ENCODE measurements around the gene C9orf72. TPM values are rescaled to one million over a fixed set of nuclear protein-coding genes. Genes with fewer than 3 reads are reported as not detected.

C9orf72 gene
- total RNA-seq, 1 experiment from 2014 or later = 4.9 TPM

DNA sequence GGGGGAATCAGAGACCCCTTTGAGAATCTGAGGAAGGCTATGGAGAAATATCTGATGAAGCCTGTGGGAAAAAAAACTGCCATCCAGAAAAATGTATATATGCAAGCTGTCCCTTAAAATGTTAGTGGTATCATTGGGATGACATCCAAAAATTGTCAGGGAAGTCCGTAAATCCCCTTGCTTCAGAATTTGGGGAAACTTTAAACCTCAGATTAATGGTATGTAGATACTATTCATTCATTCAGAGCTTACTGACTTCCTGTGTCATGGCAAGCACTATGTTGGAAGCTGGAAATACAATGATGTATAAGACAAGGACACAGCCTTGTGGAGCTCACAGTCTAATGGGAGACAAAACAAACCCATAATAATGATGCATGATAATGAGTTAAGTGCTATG, 32.8 kb downstream of the C9orf72 start:
- TF ChIP-seq, protein P1, sequence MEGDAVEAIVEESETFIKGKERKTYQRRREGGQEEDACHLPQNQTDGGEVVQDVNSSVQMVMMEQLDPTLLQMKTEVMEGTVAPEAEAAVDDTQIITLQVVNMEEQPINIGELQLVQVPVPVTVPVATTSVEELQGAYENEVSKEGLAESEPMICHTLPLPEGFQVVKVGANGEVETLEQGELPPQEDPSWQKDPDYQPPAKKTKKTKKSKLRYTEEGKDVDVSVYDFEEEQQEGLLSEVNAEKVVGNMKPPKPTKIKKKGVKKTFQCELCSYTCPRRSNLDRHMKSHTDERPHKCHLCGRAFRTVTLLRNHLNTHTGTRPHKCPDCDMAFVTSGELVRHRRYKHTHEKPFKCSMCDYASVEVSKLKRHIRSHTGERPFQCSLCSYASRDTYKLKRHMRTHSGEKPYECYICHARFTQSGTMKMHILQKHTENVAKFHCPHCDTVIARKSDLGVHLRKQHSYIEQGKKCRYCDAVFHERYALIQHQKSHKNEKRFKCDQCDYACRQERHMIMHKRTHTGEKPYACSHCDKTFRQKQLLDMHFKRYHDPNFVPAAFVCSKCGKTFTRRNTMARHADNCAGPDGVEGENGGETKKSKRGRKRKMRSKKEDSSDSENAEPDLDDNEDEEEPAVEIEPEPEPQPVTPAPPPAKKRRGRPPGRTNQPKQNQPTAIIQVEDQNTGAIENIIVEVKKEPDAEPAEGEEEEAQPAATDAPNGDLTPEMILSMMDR (conservative IDR thresholded peaks at IDR 0.05) = no peak
- TF ChIP-seq EZH2 (IDR thresholded peaks at IDR 0.05; ENCODE audit: low read depth) = no peak
- no peaks in the 10 kb centered on the region for H3K36me3 ChIP-seq (ENCODE audit: low read depth)
- intact Hi-C loops (cut with micrococcal nuclease; ENCODE audit: unreplicated experiment) = no loop called here
- CTCF ChIA-PET = no interaction called here
- no peak overlapping the region; the same call in 1 of the 2 replicates for H3K4me3 ChIP-seq
- no peaks in the 10 kb centered on the region for H3K9me2 ChIP-seq (ENCODE audit: insufficient read depth)
- no peaks in the 10 kb centered on the region for H3K27me3 ChIP-seq (ENCODE audit: insufficient read depth, low read depth)
- no peak for DNase-seq
- BruUV-seq (replicated peaks) = no TSS peak
- H3K27ac ChIP-seq = peak overlapping the region; percentile 71
- H2AFZ ChIP-seq = no peak overlapping the region
- no peaks in the 10 kb centered on the region for H4K20me1 ChIP-seq (ENCODE audit: insufficient read depth)
- H3K4me2 ChIP-seq = peak overlapping the region; percentile 70
- peaks cover 25% of the 10 kb centered on the region for H3K4me1 ChIP-seq (replicated peaks; ENCODE audit: insufficient read depth)
- peaks cover 13% of the 10 kb centered on the region for H3F3A ChIP-seq (ENCODE audit: insufficient read depth, low read depth)
- H3K79me2 ChIP-seq (ENCODE audit: low read depth) = no peaks in the 10 kb centered on the region
- no peaks in the 10 kb centered on the region for H3K9me3 ChIP-seq (ENCODE audit: insufficient read depth, low read depth)
- POLR2A ChIA-PET (ENCODE audit: unreplicated experiment) = no interaction called here

DNA sequence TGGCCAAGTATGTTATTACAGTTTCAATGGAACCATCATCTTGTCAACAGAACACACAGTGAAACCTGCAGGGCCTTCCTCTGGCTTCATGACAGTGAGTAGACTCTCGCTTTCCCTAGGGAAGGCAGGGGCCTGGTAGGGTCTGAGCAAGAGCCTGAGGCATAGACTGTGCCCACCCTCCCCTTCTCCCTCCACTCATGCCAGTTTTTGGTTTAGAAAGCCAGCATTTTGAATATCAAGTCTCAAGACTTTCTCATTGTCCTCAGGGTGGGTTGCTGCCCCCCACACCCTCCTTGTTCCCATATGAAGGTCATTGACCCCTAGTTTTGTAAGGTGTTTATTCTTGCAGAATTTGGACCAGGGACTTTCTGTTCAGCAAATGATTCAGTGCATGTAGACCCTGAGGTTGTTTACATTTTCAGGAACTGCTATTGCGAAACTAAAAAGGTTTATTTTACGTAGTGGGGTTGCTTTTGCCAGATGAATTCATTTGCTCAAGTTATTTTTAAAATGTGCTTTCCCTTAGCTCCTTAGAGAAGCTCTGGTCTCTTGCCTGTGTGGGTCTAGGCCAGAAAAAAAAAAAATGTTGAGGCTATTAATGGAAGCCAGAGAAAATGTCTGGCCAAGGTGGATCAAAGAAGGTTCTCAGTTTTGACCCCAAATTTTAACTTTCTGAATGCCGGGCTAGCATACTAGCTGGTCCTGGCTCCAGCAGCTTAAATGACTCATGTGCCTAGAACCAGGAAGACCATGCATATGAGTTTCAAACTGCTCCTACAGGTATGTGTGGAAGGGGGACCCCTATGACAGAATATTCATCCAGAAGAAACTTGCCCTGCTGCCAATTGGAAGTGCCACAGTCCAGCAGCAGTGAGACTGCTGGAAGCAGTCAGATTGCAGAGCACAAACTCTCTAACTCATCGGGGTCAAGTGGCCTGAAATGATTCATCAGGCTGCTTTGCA, 33.5 kb downstream of the C9orf72 start:
- 0 out of 2 replicates have a peak overlapping the region, but pooled peaks have one; percentile 67 for H2AFZ ChIP-seq
- no peak for TF ChIP-seq EZH2 (IDR thresholded peaks at IDR 0.05; ENCODE audit: low read depth)
- TF ChIP-seq, protein P1 (conservative IDR thresholded peaks at IDR 0.05) = no peak
- H3K4me1 ChIP-seq (replicated peaks; ENCODE audit: insufficient read depth) = peaks cover 28% of the 10 kb centered on the region
- H3K4me2 ChIP-seq = peak overlapping the region; percentile 70
- H3K79me2 ChIP-seq (ENCODE audit: low read depth) = no peaks in the 10 kb centered on the region
- DNase-seq = peak; percentile 9 to 69
- H3K27me3 ChIP-seq (ENCODE audit: insufficient read depth, low read depth) = no peaks in the 10 kb centered on the region
- CTCF ChIA-PET = interaction anchor here (0.6 kb wide), 1 partner anchor 9 kb away, joined by 3 read pairs; no protein-coding TSS in a partner anchor
- H3K27ac ChIP-seq = peak overlapping the region; percentile 71
- H3K4me3 ChIP-seq = peak overlapping the region; percentile 44; the same call in 1 of the 2 replicates
- no peaks in the 10 kb centered on the region for H4K20me1 ChIP-seq (ENCODE audit: insufficient read depth)
- H3K9me3 ChIP-seq (ENCODE audit: insufficient read depth, low read depth) = no peaks in the 10 kb centered on the region
- peaks cover 13% of the 10 kb centered on the region for H3F3A ChIP-seq (ENCODE audit: insufficient read depth, low read depth)
- POLR2A ChIA-PET (ENCODE audit: unreplicated experiment) = interaction anchor here (0.6 kb wide), 1 partner anchor 33 kb away, joined by 3 read pairs; no protein-coding TSS in a partner anchor
- BruUV-seq (replicated peaks) = no TSS peak
- intact Hi-C loops (cut with micrococcal nuclease; ENCODE audit: unreplicated experiment) = no loop called here
- no peaks in the 10 kb centered on the region for H3K36me3 ChIP-seq (ENCODE audit: low read depth)
- no peaks in the 10 kb centered on the region for H3K9me2 ChIP-seq (ENCODE audit: insufficient read depth)

DNA sequence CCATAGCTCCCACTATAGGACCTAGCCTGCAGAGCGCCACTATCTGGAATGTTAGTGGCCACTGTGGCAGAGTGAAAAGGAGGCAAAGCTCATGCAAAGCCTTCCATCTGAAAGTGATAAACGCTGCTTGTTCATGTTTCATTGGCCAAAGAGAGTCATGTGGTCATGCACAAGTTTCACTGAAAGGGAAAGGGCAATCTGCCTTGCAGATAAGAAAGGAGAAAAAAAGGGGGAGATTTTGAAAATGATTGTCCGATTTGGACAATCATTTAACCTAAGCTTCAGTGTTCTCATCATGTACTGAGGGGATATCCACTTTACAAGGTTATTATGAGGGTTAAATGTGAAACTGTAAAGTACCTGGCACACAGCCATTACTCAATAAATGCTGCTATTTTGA, 34.6 kb downstream of the C9orf72 start:
- H3K79me2 ChIP-seq (ENCODE audit: low read depth) = no peaks in the 10 kb centered on the region
- TF ChIP-seq, protein P1 (conservative IDR thresholded peaks at IDR 0.05) = no peak
- no peak for TF ChIP-seq EZH2 (IDR thresholded peaks at IDR 0.05; ENCODE audit: low read depth)
- CTCF ChIA-PET = no interaction called here
- no peak overlapping the region for H3K4me3 ChIP-seq
- no peak overlapping the region for H3K4me2 ChIP-seq
- no peaks in the 10 kb centered on the region for H3K9me2 ChIP-seq (ENCODE audit: insufficient read depth)
- H3K36me3 ChIP-seq (ENCODE audit: low read depth) = no peaks in the 10 kb centered on the region
- no peak overlapping the region for H2AFZ ChIP-seq
- H3K9me3 ChIP-seq (ENCODE audit: insufficient read depth, low read depth) = no peaks in the 10 kb centered on the region
- intact Hi-C loops (cut with micrococcal nuclease; ENCODE audit: unreplicated experiment) = no loop called here
- peaks cover 13% of the 10 kb centered on the region for H3F3A ChIP-seq (ENCODE audit: insufficient read depth, low read depth)
- BruUV-seq (replicated peaks) = no TSS peak
- peaks cover 32% of the 10 kb centered on the region for H3K4me1 ChIP-seq (replicated peaks; ENCODE audit: insufficient read depth)
- H3K27ac ChIP-seq = no peak overlapping the region; the same call in 1 of the 2 replicates
- H3K27me3 ChIP-seq (ENCODE audit: insufficient read depth, low read depth) = no peaks in the 10 kb centered on the region
- POLR2A ChIA-PET (ENCODE audit: unreplicated experiment) = no interaction called here
- H4K20me1 ChIP-seq (ENCODE audit: insufficient read depth) = no peaks in the 10 kb centered on the region
- no peak for DNase-seq
